Measurements from ENCODE around the gene LY86.

DNA sequence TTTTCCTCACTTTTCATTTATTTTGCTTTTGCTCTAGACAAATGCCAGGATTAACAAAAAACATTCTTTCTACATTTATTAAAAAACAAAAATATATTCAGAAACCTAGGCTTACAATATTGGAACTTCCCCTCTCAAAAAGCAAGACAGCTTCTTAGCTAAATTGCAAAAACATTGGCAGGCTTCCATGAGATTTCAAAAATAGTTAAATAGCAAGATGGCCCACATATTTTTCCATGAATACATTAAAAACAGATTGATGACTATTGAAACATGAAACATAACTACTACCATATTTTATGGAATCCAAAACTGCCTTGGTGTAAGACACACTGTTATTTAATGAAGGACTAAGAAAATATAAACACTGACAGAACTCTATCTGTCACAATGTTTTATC lies 92.0 kb downstream of the LY86 start:
- TF ChIP-seq ZNF124 (CRISPR knock-in tag; IDR thresholded peaks at IDR 0.05): no peak
- no peak for TF ChIP-seq ZNF707 (CRISPR knock-in tag; conservative IDR thresholded peaks at IDR 0.05)
- TF ChIP-seq EP300 (IDR thresholded peaks at IDR 0.05; ENCODE audit: low read length): no peak
- TF ChIP-seq, protein P1, sequence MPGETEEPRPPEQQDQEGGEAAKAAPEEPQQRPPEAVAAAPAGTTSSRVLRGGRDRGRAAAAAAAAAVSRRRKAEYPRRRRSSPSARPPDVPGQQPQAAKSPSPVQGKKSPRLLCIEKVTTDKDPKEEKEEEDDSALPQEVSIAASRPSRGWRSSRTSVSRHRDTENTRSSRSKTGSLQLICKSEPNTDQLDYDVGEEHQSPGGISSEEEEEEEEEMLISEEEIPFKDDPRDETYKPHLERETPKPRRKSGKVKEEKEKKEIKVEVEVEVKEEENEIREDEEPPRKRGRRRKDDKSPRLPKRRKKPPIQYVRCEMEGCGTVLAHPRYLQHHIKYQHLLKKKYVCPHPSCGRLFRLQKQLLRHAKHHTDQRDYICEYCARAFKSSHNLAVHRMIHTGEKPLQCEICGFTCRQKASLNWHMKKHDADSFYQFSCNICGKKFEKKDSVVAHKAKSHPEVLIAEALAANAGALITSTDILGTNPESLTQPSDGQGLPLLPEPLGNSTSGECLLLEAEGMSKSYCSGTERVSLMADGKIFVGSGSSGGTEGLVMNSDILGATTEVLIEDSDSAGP (CRISPR knock-in tag; IDR thresholded peaks at IDR 0.05): no peak
